GM18502 (cell line): ENCODE measurements around the gene TUBB1.
"Not testable (repeated sequence)": the region's sequence is repeated elsewhere in the genome, so short reads cannot be mapped to it uniquely, and the experiment has no call there.

Experiments used
- ATAC-seq: cut with Tn5 transposase; IDR thresholded peaks from one replicate; pipeline ENCODE4 v1.9.1; 2021; ENCODE audit warnings: mild to moderate bottlenecking; ENCODE audit not compliant: unreplicated experiment, poor library complexity

The TUBB1 gene

DNA sequence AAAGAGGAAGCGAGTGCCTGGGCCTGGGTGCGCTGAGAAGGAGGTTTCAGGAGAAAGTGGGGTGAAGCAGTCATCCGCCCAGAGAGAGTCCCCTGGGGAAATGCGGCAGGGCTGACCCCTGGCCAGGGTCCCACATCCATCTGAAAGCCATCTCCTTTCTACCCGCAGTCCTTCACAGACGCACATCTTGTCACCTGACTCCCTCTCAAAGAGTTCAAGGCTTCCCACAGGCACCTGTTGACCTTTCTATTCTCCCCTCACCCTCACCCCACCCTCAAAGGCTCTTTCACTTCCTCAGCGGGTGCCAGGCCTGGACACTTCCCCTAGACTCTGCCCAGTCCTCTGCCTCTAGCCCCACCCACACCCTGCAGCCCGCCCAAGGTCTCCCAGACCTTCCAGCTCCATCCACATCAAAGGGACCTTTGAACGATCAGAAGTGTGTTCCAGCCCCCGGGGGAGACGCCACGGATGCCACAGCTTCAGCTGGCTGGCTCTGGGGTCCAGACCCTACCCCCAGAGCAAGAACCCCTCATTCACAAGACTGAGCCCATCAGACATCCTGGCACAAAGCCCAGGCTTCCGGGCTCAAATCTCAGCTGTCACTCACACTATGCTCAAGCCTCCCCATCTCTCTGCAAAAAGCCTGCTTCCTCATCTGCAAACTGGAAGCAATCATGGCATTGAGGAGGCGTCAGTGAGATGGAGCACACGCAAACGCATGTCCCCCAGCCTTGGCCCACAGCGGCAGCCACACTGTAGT lies 14.3 kb upstream of the TUBB1 start:
- peak; percentile 61 for ATAC-seq

GRCh38 chr20:59005523-59006166 lies 13.6 kb upstream of the TUBB1 start:
- ATAC-seq = no peak

GRCh38 chr20:59006167-59006863 lies 12.9 kb upstream of the TUBB1 start:
- no peak for ATAC-seq

- peak; percentile 24 for ATAC-seq
Measured at GRCh38 chr20:59006864-59007664, 12.2 kb upstream of the TUBB1 start, which contains the start of gene CTSZ. TSS of gene CTSZ (minus strand) at chr20:59007254. CDS start at chr20:59007128, 126 bp downstream.

DNA sequence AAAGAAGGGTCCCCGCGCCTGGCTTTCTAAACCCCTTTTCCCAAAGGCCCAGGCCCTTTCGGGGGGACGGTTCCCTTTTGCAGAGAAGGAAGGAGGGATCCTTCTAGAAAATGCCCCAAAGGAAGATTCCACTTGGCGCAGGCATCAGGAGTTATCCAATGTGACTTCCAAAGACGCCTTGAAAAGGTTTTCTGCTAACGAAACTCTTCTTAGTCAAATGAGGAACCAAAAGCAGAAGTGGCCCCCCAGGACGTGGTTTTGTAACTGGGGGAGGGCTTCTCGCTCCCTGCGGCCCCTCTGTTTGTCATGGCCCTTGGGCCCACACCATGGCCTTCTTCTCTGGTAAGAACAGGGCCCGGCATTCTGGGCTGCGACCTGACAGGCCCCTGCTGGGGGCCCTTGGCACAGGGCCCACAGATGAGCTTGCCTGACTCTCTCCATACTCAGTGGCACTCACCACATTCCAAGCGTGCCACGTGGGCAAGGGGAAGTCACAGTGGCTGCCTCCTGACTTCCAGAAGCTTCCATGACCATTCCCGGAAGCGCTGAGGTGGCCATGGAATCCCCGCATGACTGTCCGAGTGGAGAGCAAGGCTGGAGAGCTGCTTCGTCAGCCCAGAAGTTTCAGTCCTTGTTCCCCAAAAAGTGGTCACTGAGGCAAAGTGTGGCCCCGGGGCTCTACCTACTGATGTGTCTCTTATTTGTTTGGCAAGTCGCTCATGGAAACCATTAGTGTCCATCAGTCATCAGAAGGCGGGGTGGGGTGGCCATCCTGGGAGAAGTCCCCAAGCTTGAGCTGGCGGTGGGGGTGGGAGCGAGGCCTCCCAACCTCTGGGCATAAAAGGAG lies 11.3 kb upstream of the TUBB1 start:
- ATAC-seq = peak; percentile 43

GRCh38 chr20:59008715-59009336 lies 10.4 kb upstream of the TUBB1 start:
- ATAC-seq = no peak

DNA sequence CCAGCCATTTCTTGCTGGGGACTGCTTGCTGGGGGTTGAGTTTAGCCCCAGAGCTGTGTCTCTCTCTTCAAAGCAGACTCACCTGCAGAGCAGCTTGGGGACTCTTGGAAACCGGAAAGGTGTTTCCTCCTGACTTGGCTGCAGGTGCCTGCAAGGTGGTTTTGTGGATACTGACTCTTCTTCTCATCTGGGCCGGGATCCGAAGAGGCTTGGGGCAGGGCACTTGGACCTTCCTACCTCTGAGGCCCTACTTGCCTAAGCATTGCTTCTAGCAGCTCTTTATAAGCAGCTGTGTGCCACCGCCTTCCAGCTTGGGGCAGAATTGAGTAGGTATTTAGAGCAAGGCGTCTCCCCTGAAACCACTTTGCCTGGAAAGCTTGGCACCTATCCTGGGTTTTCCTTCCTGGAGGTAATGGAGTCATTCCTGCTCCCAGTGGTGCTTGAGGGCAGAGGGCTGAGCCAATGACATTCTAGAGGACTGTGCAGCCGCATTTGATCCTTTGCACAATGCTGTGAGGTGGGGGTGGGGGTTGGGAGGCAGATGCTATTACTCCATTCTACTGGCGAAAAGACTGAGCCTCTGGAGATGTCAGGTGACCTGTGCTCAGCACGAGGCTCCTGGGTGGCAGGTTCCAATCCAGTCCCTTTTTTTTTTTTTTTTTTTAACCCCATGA lies 8.8 kb upstream of the TUBB1 start:
- ATAC-seq = no peak

GRCh38 chr20:59010995-59011873 lies 8.0 kb upstream of the TUBB1 start:
- no peak for ATAC-seq

GRCh38 chr20:59011874-59012157 lies 7.4 kb upstream of the TUBB1 start:
- ATAC-seq = not testable (repeated sequence)

- no peak for ATAC-seq
Measured at GRCh38 chr20:59013031-59013951, 5.9 kb upstream of the TUBB1 start.

GRCh38 chr20:59013959-59014608 lies 5.1 kb upstream of the TUBB1 start:
- no peak for ATAC-seq

GRCh38 chr20:59014680-59015389 lies 4.4 kb upstream of the TUBB1 start:
- no peak for ATAC-seq

DNA sequence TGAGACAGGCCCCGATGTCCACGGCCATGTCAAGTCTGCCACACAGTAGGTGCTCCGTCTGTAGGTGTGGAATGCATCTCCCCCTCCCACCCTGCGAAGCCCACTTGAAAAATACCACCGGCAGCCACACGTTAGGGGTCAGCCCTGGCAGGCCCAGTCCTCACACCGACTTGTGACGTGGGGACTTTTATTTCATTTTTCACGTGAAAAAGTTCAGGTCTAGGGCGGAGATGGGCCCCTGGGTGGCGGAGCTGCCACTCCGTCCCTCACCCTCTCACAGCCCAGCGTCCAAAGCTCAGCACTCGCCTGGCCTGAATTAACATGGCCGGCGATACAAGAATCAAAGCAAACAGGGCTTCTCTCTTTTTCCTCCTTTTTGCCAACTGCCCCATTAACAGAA lies 3.8 kb upstream of the TUBB1 start:
- no peak for ATAC-seq

DNA sequence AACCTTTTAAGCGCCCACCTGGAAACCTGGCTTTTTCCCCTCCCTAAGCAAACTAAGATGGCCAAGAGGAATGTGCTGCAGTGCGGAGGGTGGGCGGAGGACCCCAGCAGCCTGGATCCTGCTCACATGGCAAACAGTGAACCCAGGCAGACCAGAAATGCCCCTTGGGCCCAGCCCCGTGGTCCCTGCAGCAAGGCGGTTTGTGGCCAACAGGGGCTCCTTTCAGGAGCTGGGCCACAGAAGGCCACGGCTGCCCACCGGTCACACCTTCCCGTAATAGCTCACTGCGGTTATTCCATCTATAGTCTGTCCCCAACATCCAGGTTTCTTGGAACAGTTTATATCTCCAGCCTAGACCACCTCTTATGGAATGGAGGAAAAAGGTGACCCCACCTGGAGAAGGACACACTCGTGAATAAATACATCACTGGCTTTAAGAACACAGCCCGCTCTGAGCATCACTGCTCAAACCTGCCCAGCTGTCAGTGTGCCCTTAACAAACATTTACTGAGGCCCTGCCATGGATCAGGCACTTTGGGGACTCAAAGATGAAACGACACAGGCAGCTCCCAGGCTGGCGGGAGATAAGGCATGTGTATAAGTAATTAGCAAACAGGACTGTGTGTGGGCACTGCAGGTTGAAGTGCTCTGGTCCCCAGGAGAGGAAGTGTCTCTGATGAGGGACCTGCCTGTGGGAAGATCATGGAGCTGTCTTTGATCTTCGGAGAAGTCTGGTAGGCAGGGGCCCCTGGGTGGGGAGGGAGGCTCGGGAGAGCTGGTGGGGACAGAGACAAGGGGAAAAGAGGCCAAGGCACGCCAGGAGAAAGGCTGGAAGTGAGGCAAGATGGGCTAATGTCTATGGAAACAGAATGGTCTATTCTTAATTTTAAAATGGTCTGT lies 3.2 kb upstream of the TUBB1 start:
- ATAC-seq = no peak
